ENCODE data around the gene MAB21L2.

MAB21L2 gene

DNA sequence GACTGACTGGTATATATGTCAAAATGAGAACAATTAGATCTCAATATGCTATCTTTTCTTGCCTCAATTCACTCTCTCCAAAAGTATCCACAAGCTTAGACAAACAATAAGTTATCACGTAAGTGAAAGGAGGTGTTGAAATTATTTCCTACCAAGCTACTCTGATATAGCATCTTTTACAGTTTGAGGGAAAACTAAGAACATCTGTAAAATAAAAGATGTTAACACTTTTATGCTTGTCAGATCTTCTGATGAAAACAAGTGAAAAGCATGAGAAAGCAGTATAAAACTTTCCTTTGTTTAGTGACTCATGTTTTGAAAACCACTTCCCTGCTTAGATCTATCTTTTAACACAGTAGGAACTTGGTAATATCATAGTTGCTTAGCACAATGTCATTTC lies 8.4 kb upstream of the MAB21L2 start:
- Histone ChIP-seq H3K9me3 (ENCODE audit: control insufficient read depth in 2 of 2, low read length in 2 of 2) (no peaks in the 10 kb centered on the region), H3K4me3 (ENCODE audit: low read length in 2 of 2) (no peak overlapping the region), H3K4me1 (ENCODE audit: control insufficient read depth in 2 of 2, insufficient read depth in 2 of 2, low read length in 2 of 2) (no peaks in the 10 kb centered on the region), H3K36me3 (ENCODE audit: control insufficient read depth in 2 of 2, insufficient read depth in 2 of 2, low read length in 2 of 2) (no peaks in the 10 kb centered on the region), H3K9ac (ENCODE audit: low read depth in 1 of 2, low read length in 2 of 2) (no peak overlapping the region), H3K27ac (ENCODE audit: low read depth in 2 of 2, low read length in 2 of 2) (no peak overlapping the region), H3K27me3 (ENCODE audit: control insufficient read depth in 2 of 2, insufficient read depth in 2 of 2, low read length in 2 of 2) (no peaks in the 10 kb centered on the region)

GRCh38 chr4:150574678-150575077 lies 7.3 kb upstream of the MAB21L2 start:
- H3K9me3 ChIP-seq (ENCODE audit: control insufficient read depth in 2 of 2, low read length in 2 of 2) = no peaks in the 10 kb centered on the region
- H3K27ac ChIP-seq (ENCODE audit: low read depth in 2 of 2, low read length in 2 of 2) = no peak overlapping the region
- H3K9ac ChIP-seq (ENCODE audit: low read depth in 1 of 2, low read length in 2 of 2) = no peak overlapping the region
- no peak overlapping the region for H3K4me3 ChIP-seq (ENCODE audit: low read length in 2 of 2)
- no peaks in the 10 kb centered on the region for H3K27me3 ChIP-seq (ENCODE audit: control insufficient read depth in 2 of 2, insufficient read depth in 2 of 2, low read length in 2 of 2)
- no peaks in the 10 kb centered on the region for H3K4me1 ChIP-seq (ENCODE audit: control insufficient read depth in 2 of 2, insufficient read depth in 2 of 2, low read length in 2 of 2)
- H3K36me3 ChIP-seq (ENCODE audit: control insufficient read depth in 2 of 2, insufficient read depth in 2 of 2, low read length in 2 of 2) = no peaks in the 10 kb centered on the region

DNA sequence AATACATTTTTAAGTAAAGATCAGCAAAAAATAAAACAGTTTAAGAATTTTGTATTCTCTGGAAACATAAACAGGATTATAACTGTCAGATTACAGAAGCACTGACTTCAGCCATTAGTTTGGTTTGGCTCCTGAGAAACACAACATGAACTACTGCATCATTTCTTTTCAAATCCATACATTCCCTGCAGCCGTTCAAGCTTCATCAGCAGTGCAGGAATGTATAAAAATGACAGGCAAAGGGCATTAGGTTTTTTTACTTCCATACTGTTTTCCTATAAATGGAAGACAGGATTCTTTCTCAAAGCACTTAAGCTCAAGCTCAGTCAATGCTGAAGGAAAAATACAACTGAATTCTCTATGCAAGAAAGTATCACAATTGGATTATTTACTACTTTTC lies 4.2 kb upstream of the MAB21L2 start:
- peak overlapping the region in 1 of 2 donors; percentile 33 for H3K4me3 ChIP-seq (ENCODE audit: low read length in 2 of 2)

GRCh38 chr4:150578745-150579501 lies 3.0 kb upstream of the MAB21L2 start:
- peak overlapping the region in 1 of 2 donors; percentile 61 for H3K4me3 ChIP-seq (ENCODE audit: low read length in 2 of 2)
- no peaks in the 10 kb centered on the region for H3K9me3 ChIP-seq (ENCODE audit: control insufficient read depth in 2 of 2, low read length in 2 of 2)
- H3K36me3 ChIP-seq (ENCODE audit: control insufficient read depth in 2 of 2, insufficient read depth in 2 of 2, low read length in 2 of 2) = peaks cover 9 to 13% of the 10 kb centered on the region in 2 donors
- H3K9ac ChIP-seq (ENCODE audit: low read depth in 1 of 2, low read length in 2 of 2) = peak overlapping the region in 1 of 2 donors; percentile 26
- H3K4me1 ChIP-seq (ENCODE audit: control insufficient read depth in 2 of 2, insufficient read depth in 2 of 2, low read length in 2 of 2) = no peaks in the 10 kb centered on the region
- H3K27ac ChIP-seq (ENCODE audit: low read depth in 2 of 2, low read length in 2 of 2) = peak overlapping the region; percentile 74 to 76
- no peaks in the 10 kb centered on the region for H3K27me3 ChIP-seq (ENCODE audit: control insufficient read depth in 2 of 2, insufficient read depth in 2 of 2, low read length in 2 of 2)

More for the DNA sequence above, 4.2 kb upstream of the MAB21L2 start:
- Histone ChIP-seq H3K4me1 (ENCODE audit: control insufficient read depth in 2 of 2, insufficient read depth in 2 of 2, low read length in 2 of 2) (no peaks in the 10 kb centered on the region), H3K9ac (ENCODE audit: low read depth in 1 of 2, low read length in 2 of 2) (no peak overlapping the region), H3K36me3 (ENCODE audit: control insufficient read depth in 2 of 2, insufficient read depth in 2 of 2, low read length in 2 of 2) (peaks cover 1 to 2% of the 10 kb centered on the region in 2 donors), H3K27me3 (ENCODE audit: control insufficient read depth in 2 of 2, insufficient read depth in 2 of 2, low read length in 2 of 2) (no peaks in the 10 kb centered on the region), H3K9me3 (ENCODE audit: control insufficient read depth in 2 of 2, low read length in 2 of 2) (no peaks in the 10 kb centered on the region), H3K27ac (ENCODE audit: low read depth in 2 of 2, low read length in 2 of 2) (no peak overlapping the region)

DNA sequence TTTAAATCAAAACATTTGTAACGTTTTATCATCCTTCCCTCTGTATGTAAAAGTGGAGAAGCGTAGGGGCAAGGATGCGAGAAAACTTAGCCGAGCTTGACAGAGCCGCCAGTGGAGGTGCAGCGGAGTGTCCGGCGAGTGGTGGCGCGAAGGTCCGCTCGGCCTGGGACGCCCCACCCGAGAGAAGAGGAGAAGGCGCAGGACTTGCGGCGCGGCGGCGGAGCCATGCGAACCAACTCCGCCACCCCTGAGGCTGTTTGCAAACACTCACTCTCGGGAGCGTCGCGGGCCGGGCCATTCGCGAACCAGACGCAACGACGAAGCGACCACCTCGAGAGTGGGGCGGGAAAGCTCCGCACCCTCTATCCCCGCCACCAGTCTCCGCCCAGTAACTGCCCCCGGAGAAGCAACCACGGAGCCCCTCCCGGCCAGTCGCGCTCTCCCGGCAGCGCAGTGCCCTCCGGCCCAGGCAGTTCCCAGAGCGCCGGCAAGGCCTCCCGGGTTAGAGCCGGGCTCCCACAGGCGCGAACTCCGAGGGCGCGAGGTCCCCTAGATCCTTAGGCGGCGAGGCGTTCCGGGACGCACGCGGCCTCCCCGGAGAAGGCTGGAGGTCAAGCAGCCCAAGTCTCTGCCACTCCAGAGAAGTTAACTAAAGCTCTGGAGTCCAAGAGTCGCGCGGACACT lies 2.3 kb upstream of the MAB21L2 start:
- no peaks in the 10 kb centered on the region for H3K4me1 ChIP-seq (ENCODE audit: control insufficient read depth in 2 of 2, insufficient read depth in 2 of 2, low read length in 2 of 2)
- peaks cover 9 to 13% of the 10 kb centered on the region in 2 donors for H3K36me3 ChIP-seq (ENCODE audit: control insufficient read depth in 2 of 2, insufficient read depth in 2 of 2, low read length in 2 of 2)
- peak overlapping the region; percentile 26 to 68 for H3K9ac ChIP-seq (ENCODE audit: low read depth in 1 of 2, low read length in 2 of 2)
- H3K9me3 ChIP-seq (ENCODE audit: control insufficient read depth in 2 of 2, low read length in 2 of 2) = no peaks in the 10 kb centered on the region
- H3K4me3 ChIP-seq (ENCODE audit: low read length in 2 of 2) = peak overlapping the region; percentile 43 to 61
- H3K27ac ChIP-seq (ENCODE audit: low read depth in 2 of 2, low read length in 2 of 2) = peak overlapping the region; percentile 74 to 76
- H3K27me3 ChIP-seq (ENCODE audit: control insufficient read depth in 2 of 2, insufficient read depth in 2 of 2, low read length in 2 of 2) = no peaks in the 10 kb centered on the region

DNA sequence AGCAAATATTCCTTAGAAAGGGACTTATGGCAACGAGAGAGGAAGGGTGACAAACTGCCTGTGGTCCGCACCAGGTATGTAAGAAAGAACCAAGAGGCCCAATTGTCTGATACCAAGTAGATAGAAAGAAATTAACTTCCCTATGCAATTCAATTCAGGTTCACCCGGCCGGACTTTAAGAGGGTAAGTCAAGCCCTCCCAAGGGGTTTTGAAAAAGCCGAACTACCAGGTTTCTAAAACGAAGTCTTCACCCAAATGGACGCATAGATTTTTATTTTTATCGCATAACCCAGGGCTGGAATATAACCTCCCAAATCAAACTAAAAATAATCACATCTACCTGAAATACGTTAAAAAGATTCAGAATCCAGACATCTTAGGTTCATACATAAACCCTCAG lies 1.6 kb upstream of the MAB21L2 start:
- H3K4me1 ChIP-seq (ENCODE audit: control insufficient read depth in 2 of 2, insufficient read depth in 2 of 2, low read length in 2 of 2) = no peaks in the 10 kb centered on the region
- no peaks in the 10 kb centered on the region for H3K9me3 ChIP-seq (ENCODE audit: control insufficient read depth in 2 of 2, low read length in 2 of 2)
- H3K4me3 ChIP-seq (ENCODE audit: low read length in 2 of 2) = peak overlapping the region; percentile 43 to 61
- H3K27ac ChIP-seq (ENCODE audit: low read depth in 2 of 2, low read length in 2 of 2) = peak overlapping the region; percentile 74 to 76
- H3K36me3 ChIP-seq (ENCODE audit: control insufficient read depth in 2 of 2, insufficient read depth in 2 of 2, low read length in 2 of 2) = peaks cover 9 to 13% of the 10 kb centered on the region in 2 donors
- no peaks in the 10 kb centered on the region for H3K27me3 ChIP-seq (ENCODE audit: control insufficient read depth in 2 of 2, insufficient read depth in 2 of 2, low read length in 2 of 2)
- peak overlapping the region in 1 of 2 donors; percentile 68 for H3K9ac ChIP-seq (ENCODE audit: low read depth in 1 of 2, low read length in 2 of 2)

DNA sequence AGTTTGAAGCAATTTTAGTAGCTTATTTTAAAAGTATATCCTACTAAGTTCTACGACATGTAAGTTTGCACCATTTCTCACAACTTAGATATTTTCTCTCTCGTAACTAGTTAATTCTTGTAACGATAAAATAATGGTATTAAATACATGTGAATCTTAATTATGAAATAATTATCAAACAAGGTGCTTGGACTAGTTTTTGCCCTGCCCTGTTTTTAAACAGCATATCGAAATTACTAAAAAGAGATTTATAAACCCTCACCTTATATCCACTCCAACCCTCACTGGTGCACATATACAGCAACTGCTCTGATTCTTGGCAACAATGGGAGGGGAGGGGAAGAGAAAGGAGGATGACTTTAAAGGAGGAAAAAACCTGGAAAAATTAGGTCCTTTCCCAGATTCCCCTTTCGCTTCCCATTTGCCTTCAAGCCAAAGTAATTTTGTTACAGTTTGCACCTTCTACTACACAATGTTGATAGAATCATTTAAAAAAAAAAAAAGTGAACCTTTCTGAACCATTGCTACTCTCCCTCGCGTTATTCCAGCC lies 820 bp upstream of the MAB21L2 start:
- peak overlapping the region; percentile 19 to 51 for H3K4me3 ChIP-seq (ENCODE audit: low read length in 2 of 2)
- no peaks in the 10 kb centered on the region for H3K27me3 ChIP-seq (ENCODE audit: control insufficient read depth in 2 of 2, insufficient read depth in 2 of 2, low read length in 2 of 2)
- no peak overlapping the region for H3K9ac ChIP-seq (ENCODE audit: low read depth in 1 of 2, low read length in 2 of 2)

DNA sequence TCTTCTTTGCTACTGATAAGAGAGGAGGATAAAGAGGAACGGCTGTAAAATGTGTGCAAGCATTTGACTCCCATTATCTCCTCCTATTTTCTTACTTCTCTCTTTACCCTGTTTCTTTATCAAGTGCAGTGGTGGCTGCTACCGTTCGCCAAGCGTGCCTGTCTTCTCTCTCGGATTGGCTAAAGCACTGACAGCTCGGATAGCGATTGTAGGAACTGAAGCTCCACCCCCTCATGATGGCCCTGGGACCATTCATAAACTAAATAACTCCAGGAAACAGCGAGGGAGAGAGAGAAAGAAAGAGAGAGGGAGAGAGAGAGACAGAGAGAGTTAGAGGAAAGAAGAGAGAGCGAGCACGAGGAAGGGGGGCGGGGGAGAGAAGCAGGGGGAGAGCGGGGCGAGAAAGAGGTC lies 305 bp upstream of the MAB21L2 start:
- Histone ChIP-seq H3K4me1 (ENCODE audit: control insufficient read depth in 2 of 2, insufficient read depth in 2 of 2, low read length in 2 of 2) (no peaks in the 10 kb centered on the region), H3K4me3 (ENCODE audit: low read length in 2 of 2) (peak overlapping the region; percentile 58 to 59), H3K36me3 (ENCODE audit: control insufficient read depth in 2 of 2, insufficient read depth in 2 of 2, low read length in 2 of 2) (peaks cover 9 to 13% of the 10 kb centered on the region in 2 donors), H3K9me3 (ENCODE audit: control insufficient read depth in 2 of 2, low read length in 2 of 2) (no peaks in the 10 kb centered on the region), H3K27me3 (ENCODE audit: control insufficient read depth in 2 of 2, insufficient read depth in 2 of 2, low read length in 2 of 2) (no peaks in the 10 kb centered on the region), H3K27ac (ENCODE audit: low read depth in 2 of 2, low read length in 2 of 2) (peak overlapping the region; percentile 69 to 80), H3K9ac (ENCODE audit: low read depth in 1 of 2, low read length in 2 of 2) (no peak overlapping the region)

More for the DNA sequence above, 820 bp upstream of the MAB21L2 start:
- Histone ChIP-seq H3K27ac (ENCODE audit: low read depth in 2 of 2, low read length in 2 of 2) (peak overlapping the region; percentile 20 to 55), H3K9me3 (ENCODE audit: control insufficient read depth in 2 of 2, low read length in 2 of 2) (no peaks in the 10 kb centered on the region), H3K4me1 (ENCODE audit: control insufficient read depth in 2 of 2, insufficient read depth in 2 of 2, low read length in 2 of 2) (no peaks in the 10 kb centered on the region), H3K36me3 (ENCODE audit: control insufficient read depth in 2 of 2, insufficient read depth in 2 of 2, low read length in 2 of 2) (peaks cover 9 to 13% of the 10 kb centered on the region in 2 donors)

- Histone ChIP-seq H3K9ac (ENCODE audit: low read depth in 1 of 2, low read length in 2 of 2) (peak overlapping the region; percentile 60 to 67), H3K27ac (ENCODE audit: low read depth in 2 of 2, low read length in 2 of 2) (peak overlapping the region; percentile 69 to 80), H3K4me1 (ENCODE audit: control insufficient read depth in 2 of 2, insufficient read depth in 2 of 2, low read length in 2 of 2) (no peaks in the 10 kb centered on the region), H3K36me3 (ENCODE audit: control insufficient read depth in 2 of 2, insufficient read depth in 2 of 2, low read length in 2 of 2) (peaks cover 9 to 13% of the 10 kb centered on the region in 2 donors), H3K9me3 (ENCODE audit: control insufficient read depth in 2 of 2, low read length in 2 of 2) (no peaks in the 10 kb centered on the region), H3K27me3 (ENCODE audit: control insufficient read depth in 2 of 2, insufficient read depth in 2 of 2, low read length in 2 of 2) (no peaks in the 10 kb centered on the region), H3K4me3 (ENCODE audit: low read length in 2 of 2) (peak overlapping the region; percentile 58 to 59)
Measured at GRCh38 chr4:150582873-150583286, 929 bp downstream of the MAB21L2 start.

Measured in mucosa of rectum (tissue), 2 donors.